SK-N-SH (cell line): Measurements from ENCODE around the gene CHST11. TPM values are rescaled to one million over a fixed set of nuclear protein-coding genes. Genes with fewer than 3 reads are reported as not detected.

Source experiments
- CTCF ChIA-PET: fragments of 300-600, 350-600 bp; formaldehyde crosslinking; extraction: SDS; loops from one replicate; lab custom pipeline; 2021; lab: Yijun Ruan, JAX
- POLR2A ChIA-PET: fragments of 350-600 bp; sonication (Branson Sonifier 250); formaldehyde crosslinking; extraction: SDS; loops from one replicate; lab custom pipeline; 2020; ENCODE audit warnings: antibody characterized with exemption, inconsistent platforms; lab: Yijun Ruan, JAX
- DNase-seq: peaks from one replicate; pipeline ENCODE4 v3.0.0; 2012
- H2AFZ ChIP-seq: fragments of 200-600 bp; sonication (generic); 2 replicates; pipeline ENCODE4 v1.8.1; 2016; ENCODE audit warnings: antibody characterized with exemption, mild to moderate bottlenecking, low read depth
- H3F3A ChIP-seq: fragments of 200-600 bp; sonication (generic); replicated peaks from 2 replicates; pipeline ENCODE3; 2016; ENCODE audit warnings: antibody characterized with exemption, mild to moderate bottlenecking; ENCODE audit not compliant: insufficient read depth
- H3K27ac ChIP-seq, 2 experiments: fragments of 200-500 bp in 1 of 2; fragments of 200-600 bp in 1 of 2; sonication (Bioruptor generic) in 1 of 2; sonication (generic), shearing (Covaris generic) in 1 of 2; 2 replicates each; pipeline versions ENCODE4 v1.5.1 to v1.6.1; 2014 to 2016; ENCODE audit warnings: low read depth in 2 of 2, inconsistent platforms in 1 of 2, low read length in 1 of 2, mild to moderate bottlenecking in 1 of 2, mixed read lengths in 1 of 2
- H3K27me3 ChIP-seq: fragments of 200-600 bp; sonication (generic), shearing (Covaris generic); 2 replicates; pipeline ENCODE4 v1.6.1; 2016; ENCODE audit warnings: mixed run types; ENCODE audit not compliant: insufficient read depth
- H3K36me3 ChIP-seq, 2 experiments: fragments of 200-500 bp in 1 of 2; fragments of 200-600 bp in 1 of 2; sonication (Bioruptor generic) in 1 of 2; sonication (generic) in 1 of 2; replicated peaks in 1 of 2; 2 replicates each; pipeline versions ENCODE3 to v1.5.1; 2014 to 2016; ENCODE audit warnings: low read length in 1 of 2, mild to moderate bottlenecking in 1 of 2; ENCODE audit not compliant: insufficient read depth in 2 of 2, control insufficient read depth in 1 of 2
- H3K4me1 ChIP-seq, 2 experiments: fragments of 200-500 bp in 1 of 2; fragments of 200-600 bp in 1 of 2; sonication (Bioruptor generic) in 1 of 2; sonication (generic), shearing (Covaris generic) in 1 of 2; 2 replicates each; pipeline versions ENCODE4 v1.5.1 to v1.6.1; 2014 to 2016; ENCODE audit warnings: low read depth in 1 of 2, low read length in 1 of 2, mixed run types in 1 of 2; ENCODE audit not compliant: insufficient read depth in 2 of 2, control insufficient read depth in 1 of 2
- H3K4me2 ChIP-seq: fragments of 200-600 bp; sonication (generic), shearing (Covaris generic); 2 replicates; pipeline ENCODE4 v1.6.1; 2017; ENCODE audit warnings: mixed run types
- H3K4me3 ChIP-seq, 2 experiments: fragments of 200-500 bp in 1 of 2; fragments of 200-600 bp in 1 of 2; sonication (Bioruptor generic) in 1 of 2; sonication (generic), shearing (Covaris generic) in 1 of 2; 2 replicates each; pipeline versions ENCODE4 v1.5.1 to v1.8.1; 2014 to 2016; ENCODE audit warnings: low read depth in 2 of 2, inconsistent platforms in 1 of 2, low read length in 1 of 2, mild to moderate bottlenecking in 1 of 2, mixed read lengths in 1 of 2, moderate library complexity in 1 of 2
- H3K79me2 ChIP-seq: fragments of 200-600 bp; sonication (generic); 2 replicates; pipeline ENCODE4 v1.8.1; 2017; ENCODE audit warnings: mild to moderate bottlenecking; ENCODE audit not compliant: insufficient read depth
- H3K9ac ChIP-seq: fragments of 200-600 bp; sonication (generic); 2 replicates; pipeline ENCODE4 v1.6.1; 2017; ENCODE audit warnings: mixed run types
- H3K9me2 ChIP-seq: fragments of 200-600 bp; sonication (generic); 2 replicates; pipeline ENCODE4 v1.6.1; 2017; ENCODE audit warnings: mixed run types
- H3K9me3 ChIP-seq: fragments of 200-600 bp; sonication (generic); 2 replicates; pipeline ENCODE4 v1.6.1; 2017; ENCODE audit warnings: mixed run types, mild to moderate bottlenecking, moderate library complexity
- H4K20me1 ChIP-seq: fragments of 200-600 bp; sonication (generic); 2 replicates; pipeline ENCODE4 v1.6.1; 2017; ENCODE audit warnings: mild to moderate bottlenecking, mixed run types; ENCODE audit not compliant: insufficient read depth
- ELF1 ChIP-seq: IDR thresholded peaks from 2 replicates; pipeline ENCODE4 v1.4.0; 2012
- FOSL2 ChIP-seq: IDR thresholded peaks from 2 replicates; pipeline ENCODE4 v1.4.0; 2012; ENCODE audit warnings: low read depth, mild to moderate bottlenecking, moderate library complexity, borderline replicate concordance
- POLR2AphosphoS5 ChIP-seq: IDR thresholded peaks from 2 replicates; pipeline ENCODE4 v1.6.1; 2012; ENCODE audit warnings: low read depth, low read length
- RAD21 ChIP-seq: IDR thresholded peaks from 2 replicates; pipeline ENCODE4 v1.6.1; 2012; ENCODE audit warnings: mild to moderate bottlenecking, low read length
- TAF1 ChIP-seq: IDR thresholded peaks from 2 replicates; pipeline ENCODE4 v1.6.1; 2012; ENCODE audit warnings: low read depth, mild to moderate bottlenecking, low read length, moderate library complexity, borderline replicate concordance
- TCF12 ChIP-seq: IDR thresholded peaks from 2 replicates; pipeline ENCODE4 v1.4.0; 2012
- WGBS: methylation state at CpG from one replicate; pipeline ENCODE4 v1.1.6; 2017; ENCODE audit warnings: low lambda C conversion rate; 5-methylcytosine and 5-hydroxymethylcytosine counted together
- polyA plus RNA-seq, 3 experiments: library from polyadenylated mRNA; depleted of rRNA; stranded (reverse); fragments of >200 nt; gene quantifications; 2 replicates each; pipeline ENCODE4 v1.2.3, GENCODE V29; 2012
- TF ChIP-seq, protein P1 (sequence below): IDR thresholded peaks from 2 replicates; pipeline ENCODE4; 2012
- TF ChIP-seq, protein P2 (sequence below): IDR thresholded peaks from 2 replicates; pipeline ENCODE4 v1.6.1; 2012; ENCODE audit warnings: mild to moderate bottlenecking, low read depth, low read length, moderate library complexity

Gene CHST11
- polyA plus RNA-seq, 1 of the 3 experiments (the other 2 are of a cell fraction) = 18.6 TPM

DNA sequence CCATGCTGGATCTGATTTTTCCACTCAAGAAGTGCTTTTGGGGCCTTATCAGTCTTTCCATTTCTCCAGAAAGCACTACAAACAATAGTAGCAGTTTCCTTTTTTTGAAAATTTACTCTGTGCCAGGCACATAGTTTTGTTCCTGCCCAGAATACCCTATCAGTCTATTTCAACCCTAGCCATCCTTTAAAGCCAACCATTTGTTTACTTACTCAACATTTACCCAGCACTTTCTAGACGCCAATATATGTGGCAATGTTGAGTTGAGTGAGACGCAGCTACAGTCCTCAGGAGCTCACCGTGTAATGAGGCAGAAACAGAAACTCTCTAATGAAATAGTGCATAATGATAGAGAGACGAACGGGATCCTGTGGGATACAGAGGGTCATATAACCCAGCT is 32.9 kb upstream of the CHST11 start:
- no peak overlapping the region for H3K4me3 ChIP-seq
- DNase-seq = no peak
- H4K20me1 ChIP-seq = no peaks in the 10 kb centered on the region
- no peaks in the 10 kb centered on the region for H3K9me2 ChIP-seq
- TF ChIP-seq ELF1 (no peak), TCF12 (no peak), TAF1 (no peak), POLR2AphosphoS5 (no peak)
- CTCF ChIA-PET = no interaction called here
- no peaks in the 10 kb centered on the region for H3K79me2 ChIP-seq
- no peaks in the 10 kb centered on the region for H3F3A ChIP-seq
- no peak overlapping the region for H3K9ac ChIP-seq
- H3K4me2 ChIP-seq = no peak overlapping the region
- no peaks in the 10 kb centered on the region for H3K9me3 ChIP-seq
- WGBS = 81% methylated on average over 5 of the region's 5 CpGs
- POLR2A ChIA-PET = no interaction called here
- H2AFZ ChIP-seq = no peak overlapping the region
- peaks cover 0 to 3% of the 10 kb centered on the region in 2 experiments; a peak in 2 of 4 replicates for H3K4me1 ChIP-seq
- no peaks in the 10 kb centered on the region for H3K27me3 ChIP-seq
- no peak overlapping the region for H3K27ac ChIP-seq
- H3K36me3 ChIP-seq = no peaks in the 10 kb centered on the region

DNA sequence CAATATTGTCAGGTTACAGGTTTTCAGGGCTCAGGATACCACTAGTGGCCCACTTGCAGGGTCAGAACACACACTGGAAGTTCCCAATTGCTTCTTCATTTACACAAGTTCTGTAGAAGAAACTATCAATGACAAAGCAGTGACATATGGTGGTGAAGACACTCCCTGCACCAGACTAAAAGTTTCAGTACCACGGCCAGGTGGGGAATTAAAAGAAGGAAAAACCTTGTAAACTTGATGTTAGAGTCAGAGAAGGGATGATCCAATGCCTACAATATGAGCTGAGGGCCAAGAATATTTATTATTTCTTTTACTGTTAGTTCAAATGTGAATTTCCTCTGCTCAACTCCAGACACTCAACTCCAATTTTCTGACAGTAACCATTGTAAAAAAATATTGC is 31.8 kb upstream of the CHST11 start:
- no peak overlapping the region for H3K4me3 ChIP-seq
- peaks cover 0 to 3% of the 10 kb centered on the region in 2 experiments; a peak in 2 of 4 replicates for H3K4me1 ChIP-seq
- no peaks in the 10 kb centered on the region for H3K9me2 ChIP-seq
- DNase-seq = no peak
- no peak overlapping the region for H2AFZ ChIP-seq
- no peak overlapping the region for H3K4me2 ChIP-seq
- WGBS = 85% methylated on average over 1 of the region's 1 CpG
- no peak overlapping the region for H3K9ac ChIP-seq
- no peak overlapping the region for H3K27ac ChIP-seq
- H4K20me1 ChIP-seq = no peaks in the 10 kb centered on the region
- no peaks in the 10 kb centered on the region for H3K79me2 ChIP-seq
- H3K36me3 ChIP-seq = no peaks in the 10 kb centered on the region
- H3K27me3 ChIP-seq = no peaks in the 10 kb centered on the region
- no peaks in the 10 kb centered on the region for H3F3A ChIP-seq
- ChIA-PET POLR2A (no interaction called here), CTCF (interaction anchor here (0.9 to 1.4 kb wide), 2 partner anchors 11 to 43 kb away, joined by 3 to 4 read pairs; no protein-coding TSS in a partner anchor)
- no peak for TF ChIP-seq TCF12
- TF ChIP-seq RAD21 = no peak
- TF ChIP-seq FOSL2 = no peak
- TF ChIP-seq, protein P1, sequence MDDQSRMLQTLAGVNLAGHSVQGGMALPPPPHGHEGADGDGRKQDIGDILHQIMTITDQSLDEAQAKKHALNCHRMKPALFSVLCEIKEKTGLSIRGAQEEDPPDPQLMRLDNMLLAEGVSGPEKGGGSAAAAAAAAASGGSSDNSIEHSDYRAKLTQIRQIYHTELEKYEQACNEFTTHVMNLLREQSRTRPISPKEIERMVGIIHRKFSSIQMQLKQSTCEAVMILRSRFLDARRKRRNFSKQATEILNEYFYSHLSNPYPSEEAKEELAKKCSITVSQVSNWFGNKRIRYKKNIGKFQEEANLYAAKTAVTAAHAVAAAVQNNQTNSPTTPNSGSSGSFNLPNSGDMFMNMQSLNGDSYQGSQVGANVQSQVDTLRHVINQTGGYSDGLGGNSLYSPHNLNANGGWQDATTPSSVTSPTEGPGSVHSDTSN = no peak
- TF ChIP-seq, protein P2, sequence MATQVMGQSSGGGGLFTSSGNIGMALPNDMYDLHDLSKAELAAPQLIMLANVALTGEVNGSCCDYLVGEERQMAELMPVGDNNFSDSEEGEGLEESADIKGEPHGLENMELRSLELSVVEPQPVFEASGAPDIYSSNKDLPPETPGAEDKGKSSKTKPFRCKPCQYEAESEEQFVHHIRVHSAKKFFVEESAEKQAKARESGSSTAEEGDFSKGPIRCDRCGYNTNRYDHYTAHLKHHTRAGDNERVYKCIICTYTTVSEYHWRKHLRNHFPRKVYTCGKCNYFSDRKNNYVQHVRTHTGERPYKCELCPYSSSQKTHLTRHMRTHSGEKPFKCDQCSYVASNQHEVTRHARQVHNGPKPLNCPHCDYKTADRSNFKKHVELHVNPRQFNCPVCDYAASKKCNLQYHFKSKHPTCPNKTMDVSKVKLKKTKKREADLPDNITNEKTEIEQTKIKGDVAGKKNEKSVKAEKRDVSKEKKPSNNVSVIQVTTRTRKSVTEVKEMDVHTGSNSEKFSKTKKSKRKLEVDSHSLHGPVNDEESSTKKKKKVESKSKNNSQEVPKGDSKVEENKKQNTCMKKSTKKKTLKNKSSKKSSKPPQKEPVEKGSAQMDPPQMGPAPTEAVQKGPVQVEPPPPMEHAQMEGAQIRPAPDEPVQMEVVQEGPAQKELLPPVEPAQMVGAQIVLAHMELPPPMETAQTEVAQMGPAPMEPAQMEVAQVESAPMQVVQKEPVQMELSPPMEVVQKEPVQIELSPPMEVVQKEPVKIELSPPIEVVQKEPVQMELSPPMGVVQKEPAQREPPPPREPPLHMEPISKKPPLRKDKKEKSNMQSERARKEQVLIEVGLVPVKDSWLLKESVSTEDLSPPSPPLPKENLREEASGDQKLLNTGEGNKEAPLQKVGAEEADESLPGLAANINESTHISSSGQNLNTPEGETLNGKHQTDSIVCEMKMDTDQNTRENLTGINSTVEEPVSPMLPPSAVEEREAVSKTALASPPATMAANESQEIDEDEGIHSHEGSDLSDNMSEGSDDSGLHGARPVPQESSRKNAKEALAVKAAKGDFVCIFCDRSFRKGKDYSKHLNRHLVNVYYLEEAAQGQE = 0 out of 2 replicates have a peak, but pooled peaks have one; percentile 51
- no peaks in the 10 kb centered on the region for H3K9me3 ChIP-seq
